Large intestine (tissue), 3 donors: ENCODE data around the gene SPATA7. TPM values are rescaled to one million over a fixed set of nuclear protein-coding genes. Genes with fewer than 3 reads are reported as not detected.
"Not testable (repeated sequence)": the region's sequence is repeated elsewhere in the genome, so short reads cannot be mapped to it uniquely, and the experiment has no call there.

ENCODE experiments used
- DNase-seq, 2 donors: peaks; one replicate each; pipeline versions ENCODE4 v3.0.0 to v3.0.0-alpha.2; 2013
- H3K27ac ChIP-seq: one replicate; pipeline ENCODE4 v1.5.1; 2013; ENCODE audit warnings: low read length
- H3K27me3 ChIP-seq: 2 replicates; pipeline ENCODE4 v1.6.1; 2013; ENCODE audit warnings: low read length; ENCODE audit not compliant: control insufficient read depth, insufficient read depth
- H3K36me3 ChIP-seq: 2 replicates; pipeline ENCODE4 v1.6.1; 2013; ENCODE audit warnings: low read length; ENCODE audit not compliant: control insufficient read depth, insufficient read depth
- H3K4me1 ChIP-seq: one replicate; pipeline ENCODE4 v1.6.1; 2013; ENCODE audit warnings: low read length; ENCODE audit not compliant: control insufficient read depth, insufficient read depth
- H3K4me3 ChIP-seq: one replicate; pipeline ENCODE4 v1.5.1; 2013; ENCODE audit warnings: low read length
- H3K9me3 ChIP-seq: one replicate; pipeline ENCODE4 v1.6.1; 2013; ENCODE audit warnings: mild to moderate bottlenecking, low read depth, low read length, moderate library complexity; ENCODE audit not compliant: control insufficient read depth
- WGBS: methylation state at CpG from one replicate; pipeline ENCODE4 v1.1.5; 2013; ENCODE audit warnings: low lambda C conversion rate; ENCODE audit not compliant: insufficient coverage; 5-methylcytosine and 5-hydroxymethylcytosine counted together
- polyA plus RNA-seq: library from polyadenylated mRNA; unstranded; fragments of 120-200 nt; gene quantifications from one replicate; pipeline ENCODE4 v1.2.1, GENCODE V29; 2013

The SPATA7 gene
- polyA plus RNA-seq, 1 donor: 18.0 TPM

DNA sequence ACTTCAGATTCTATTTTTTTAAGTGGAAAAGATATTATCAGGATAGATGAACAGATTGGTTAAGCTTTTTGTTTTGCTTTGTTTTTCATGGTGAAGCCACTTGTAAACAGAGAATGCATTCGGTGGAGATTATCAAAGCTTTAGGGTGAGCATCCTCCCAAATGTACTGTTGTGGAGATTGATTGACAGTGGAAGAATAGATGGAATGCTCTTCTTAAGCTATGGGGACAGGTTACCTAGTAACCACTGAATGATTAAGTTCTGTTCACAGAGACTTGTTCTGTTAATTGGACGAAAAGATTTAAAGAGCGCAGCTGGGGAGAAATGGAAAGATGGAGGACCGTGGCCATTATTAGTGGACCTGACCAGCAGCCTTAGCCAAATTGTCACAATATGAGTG is 21.8 kb upstream of the SPATA7 start:
- no peak overlapping the region for H3K4me3 ChIP-seq
- no peak for DNase-seq
- no CpG with 5 or more reads among the region's 4 CpGs for whole genome bisulfite sequencing

GRCh38 chr14:88364710-88365413 is 20.6 kb upstream of the SPATA7 start:
- WGBS: no CpG with 5 or more reads among the region's 4 CpGs
- Histone ChIP-seq H3K27me3 (peaks cover 7% of the 10 kb centered on the region), H3K27ac (no peak overlapping the region), H3K36me3 (no peaks in the 10 kb centered on the region), H3K9me3 (no peaks in the 10 kb centered on the region), H3K4me1 (no peaks in the 10 kb centered on the region), H3K4me3 (no peak overlapping the region)
- no peak for DNase-seq

More for the DNA sequence above, 21.8 kb upstream of the SPATA7 start:
- H3K36me3 ChIP-seq: no peaks in the 10 kb centered on the region
- no peaks in the 10 kb centered on the region for H3K4me1 ChIP-seq
- no peaks in the 10 kb centered on the region for H3K9me3 ChIP-seq
- H3K27me3 ChIP-seq: peaks cover 7% of the 10 kb centered on the region
- no peak overlapping the region for H3K27ac ChIP-seq

GRCh38 chr14:88369496-88369895 is 16.0 kb upstream of the SPATA7 start:
- no peaks in the 10 kb centered on the region for H3K4me1 ChIP-seq
- H3K9me3 ChIP-seq: peaks cover 2% of the 10 kb centered on the region
- H3K4me3 ChIP-seq: no peak overlapping the region
- no CpG with 5 or more reads among the region's 1 CpG for WGBS
- H3K27me3 ChIP-seq: no peaks in the 10 kb centered on the region
- DNase-seq: no peak
- H3K36me3 ChIP-seq: no peaks in the 10 kb centered on the region
- no peak overlapping the region for H3K27ac ChIP-seq

DNA sequence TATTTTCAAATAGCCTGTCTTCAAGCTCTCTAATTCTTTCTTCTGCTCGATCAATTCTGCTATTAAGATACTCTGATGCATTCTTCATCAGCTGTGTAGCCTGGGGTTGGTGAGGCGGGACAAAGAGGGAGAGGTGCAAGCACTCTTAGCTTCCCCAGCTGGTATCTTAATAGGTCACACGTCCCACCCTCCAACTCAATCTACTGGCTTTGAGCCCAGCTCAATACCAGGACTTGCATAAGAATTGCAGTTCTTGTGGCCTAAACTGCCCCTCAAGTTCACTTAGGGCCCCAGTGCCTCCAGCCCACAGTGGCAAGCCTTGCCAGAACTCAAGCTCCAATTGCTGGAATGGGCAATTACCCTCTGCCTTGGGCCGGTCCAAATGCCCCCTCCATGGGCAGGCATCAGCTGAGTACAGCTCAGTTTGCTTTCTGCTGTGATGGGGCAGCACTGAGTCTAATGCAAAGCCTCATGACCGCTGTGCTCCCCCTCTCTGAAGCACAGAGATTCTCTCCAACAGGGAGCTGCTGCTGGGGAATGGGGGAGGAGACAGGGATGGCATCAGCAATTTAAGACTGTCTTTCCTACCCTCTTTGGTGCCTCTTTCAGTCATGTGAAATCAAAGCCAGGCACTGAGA is 5.6 kb upstream of the SPATA7 start:
- no peak overlapping the region for H3K4me3 ChIP-seq
- DNase-seq: peak in 1 of 2 donors; percentile 2
- H3K27me3 ChIP-seq: no peaks in the 10 kb centered on the region
- no peaks in the 10 kb centered on the region for H3K9me3 ChIP-seq
- H3K4me1 ChIP-seq: peaks cover 4% of the 10 kb centered on the region
- H3K36me3 ChIP-seq: no peaks in the 10 kb centered on the region
- 60% methylated on average over 1 of the region's 5 CpGs for WGBS
- no peak overlapping the region for H3K27ac ChIP-seq

- Histone ChIP-seq H3K36me3 (no peaks in the 10 kb centered on the region), H3K4me3 (no peak overlapping the region), H3K27me3 (no peaks in the 10 kb centered on the region), H3K4me1 (peaks cover 4% of the 10 kb centered on the region), H3K27ac (no peak overlapping the region), H3K9me3 (no peaks in the 10 kb centered on the region)
- DNase-seq: peak in 1 of 2 donors; percentile 19
- whole genome bisulfite sequencing: no CpG with 5 or more reads among the region's 3 CpGs
Measured at GRCh38 chr14:88380405-88380804, 5.1 kb upstream of the SPATA7 start.

DNA sequence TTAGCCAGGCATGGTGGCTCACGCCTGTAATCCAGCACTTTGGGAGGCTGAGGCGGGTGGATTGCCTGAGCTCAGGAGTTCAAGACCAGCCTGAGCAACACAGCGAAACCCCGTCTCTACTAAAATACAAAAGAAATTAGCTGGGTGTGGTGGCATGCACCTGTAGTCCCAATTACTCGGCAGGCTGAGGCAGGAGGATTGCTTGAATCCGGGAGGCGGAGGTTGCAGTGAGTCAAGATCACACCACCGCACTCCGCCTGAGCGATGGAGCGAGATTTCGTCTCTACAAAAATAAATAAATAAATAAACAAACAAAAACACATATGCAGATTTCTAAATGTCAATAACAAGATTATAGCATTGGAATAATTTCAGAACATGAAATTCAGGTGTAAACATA is 3.8 kb upstream of the SPATA7 start:
- not testable (repeated sequence) for H3K27me3 ChIP-seq, H3K4me1 ChIP-seq, H3K27ac ChIP-seq, DNase-seq, H3K4me3 ChIP-seq, H3K9me3 ChIP-seq, H3K36me3 ChIP-seq
- 92% methylated on average over 2 of the region's 12 CpGs for WGBS

DNA sequence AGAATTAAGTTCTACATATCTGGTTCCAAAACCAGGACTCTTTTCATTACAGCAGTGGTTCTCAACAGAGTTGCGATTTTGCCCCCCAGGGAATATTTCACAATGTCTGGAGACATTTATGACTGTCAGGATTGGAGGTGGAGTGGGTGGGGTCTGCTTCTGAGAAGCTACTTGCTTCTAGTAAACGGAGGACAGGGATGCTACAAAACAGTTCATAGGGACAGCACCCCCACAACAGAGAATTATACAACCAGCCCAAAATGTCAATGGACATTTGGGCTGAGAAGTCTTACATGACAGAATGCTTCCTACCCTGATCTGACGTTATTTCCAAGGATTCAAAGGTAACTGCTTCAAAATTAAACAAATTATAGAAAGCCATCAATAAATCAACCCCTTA is 739 bp upstream of the SPATA7 start:
- H3K4me1 ChIP-seq: peaks cover 4% of the 10 kb centered on the region
- peak in 1 of 2 donors; percentile 16 for DNase-seq
- no peaks in the 10 kb centered on the region for H3K27me3 ChIP-seq
- no peaks in the 10 kb centered on the region for H3K36me3 ChIP-seq
- no CpG with 5 or more reads among the region's 3 CpGs for WGBS
- H3K9me3 ChIP-seq: no peaks in the 10 kb centered on the region
- peak overlapping the region; percentile 72 for H3K27ac ChIP-seq
- H3K4me3 ChIP-seq: peak overlapping the region; percentile 85

DNA sequence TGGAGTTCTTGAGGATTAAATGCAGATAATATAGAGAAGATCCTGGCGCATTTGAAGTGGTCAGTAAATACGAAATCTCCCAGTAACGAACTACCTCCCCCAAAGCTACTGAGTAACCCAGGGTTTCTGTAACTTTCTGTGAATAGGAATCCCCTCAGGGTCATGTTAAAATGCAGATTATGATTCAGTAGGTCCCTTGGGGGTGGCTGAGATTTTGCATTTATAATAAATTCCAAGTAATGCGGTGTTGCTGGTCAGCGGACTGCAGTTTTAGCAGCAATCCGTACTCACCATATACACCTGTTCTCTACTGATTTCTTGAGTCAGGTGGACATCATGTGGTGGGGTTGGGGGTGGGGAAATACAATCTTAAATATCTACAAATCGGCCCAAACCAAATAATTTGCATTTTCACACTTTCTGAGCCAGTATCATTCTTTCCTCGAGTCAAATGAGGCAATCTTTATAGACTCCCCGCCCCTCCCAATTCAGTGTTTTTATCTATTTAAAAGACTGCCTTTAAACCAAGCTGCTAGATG is 868 bp downstream of the SPATA7 start:
- peaks cover 4% of the 10 kb centered on the region for H3K4me1 ChIP-seq
- DNase-seq: peak in 1 of 2 donors; percentile 34
- 20% methylated on average over 1 of the region's 9 CpGs for WGBS
- peak overlapping the region; percentile 85 for H3K4me3 ChIP-seq
- H3K9me3 ChIP-seq: no peaks in the 10 kb centered on the region
- H3K36me3 ChIP-seq: no peaks in the 10 kb centered on the region
- no peaks in the 10 kb centered on the region for H3K27me3 ChIP-seq
- peak overlapping the region; percentile 72 for H3K27ac ChIP-seq

DNA sequence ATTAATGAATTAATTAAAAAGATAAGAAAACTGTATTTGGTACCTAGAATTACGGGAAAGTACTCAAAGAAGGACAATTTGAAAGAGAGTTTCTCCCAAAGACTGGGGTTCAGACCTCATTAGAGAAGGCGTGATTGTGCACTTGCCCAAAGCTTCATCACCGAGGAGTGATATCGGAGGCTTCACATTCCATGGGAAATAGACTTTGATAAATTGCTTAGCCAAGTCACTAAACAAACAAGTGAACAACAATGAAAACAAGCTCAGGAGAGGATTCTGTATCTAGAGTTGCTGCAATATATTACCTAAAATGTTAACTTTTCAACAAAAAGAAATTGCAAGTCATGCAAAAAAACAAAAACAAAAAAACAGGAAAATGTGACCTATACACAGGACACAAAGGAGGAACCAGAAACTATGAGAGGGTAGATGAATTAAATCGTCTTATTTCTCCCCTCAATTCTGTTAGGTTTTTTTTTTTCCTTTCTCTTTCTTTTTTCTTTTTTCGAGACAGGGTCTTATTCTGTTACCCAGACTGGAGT is 3.4 kb downstream of the SPATA7 start:
- peaks cover 4% of the 10 kb centered on the region for H3K4me1 ChIP-seq
- 92% methylated on average over 2 of the region's 6 CpGs for WGBS
- no peak overlapping the region for H3K4me3 ChIP-seq
- DNase-seq: no peak
- H3K27ac ChIP-seq: no peak overlapping the region
- H3K9me3 ChIP-seq: no peaks in the 10 kb centered on the region
- H3K27me3 ChIP-seq: no peaks in the 10 kb centered on the region
- H3K36me3 ChIP-seq: peaks cover 6% of the 10 kb centered on the region

GRCh38 chr14:88392609-88393008 is 7.2 kb downstream of the SPATA7 start:
- WGBS: 67% methylated on average over 1 of the region's 2 CpGs
- H3K27ac ChIP-seq: no peak overlapping the region
- H3K36me3 ChIP-seq: peaks cover 24% of the 10 kb centered on the region
- DNase-seq: no peak
- no peaks in the 10 kb centered on the region for H3K9me3 ChIP-seq
- H3K27me3 ChIP-seq: no peaks in the 10 kb centered on the region
- H3K4me1 ChIP-seq: no peaks in the 10 kb centered on the region
- no peak overlapping the region for H3K4me3 ChIP-seq
